ENCODE data around the gene TBX19. TPM values are rescaled to one million over a fixed set of nuclear protein-coding genes. Genes with fewer than 3 reads are reported as not detected.

TBX19 gene
- total RNA-seq, 1 donor from 2014 or later = 3.1 TPM

- H3K27ac Mint-ChIP-seq = no peak overlapping the region
These were observed 80.6 kb downstream of the TBX19 start for GRCh38 chr1:168361252-168361651.

GRCh38 chr1:168362991-168363390, 82.3 kb downstream of the TBX19 start:
- H3K4me1 ChIP-seq = no peaks in the 10 kb centered on the region
- Mint-ChIP-seq H3K36me3 (no peaks in the 10 kb centered on the region), H3K4me1 (no peaks in the 10 kb centered on the region), H3K27me3 (ENCODE audit: insufficient read depth, low read depth) (no peaks in the 10 kb centered on the region), H3K9me3 (no peaks in the 10 kb centered on the region), H3K27ac (no peak overlapping the region), H3K4me3 (no peak overlapping the region)
- H3K9me3 ChIP-seq (ENCODE audit: low read depth) = no peaks in the 10 kb centered on the region
- no peak overlapping the region for H3K9ac ChIP-seq
- no peaks in the 10 kb centered on the region for H3K36me3 ChIP-seq
- H4K20me1 ChIP-seq (ENCODE audit: low read depth) = no peaks in the 10 kb centered on the region
- H3K4me3 ChIP-seq = no peak overlapping the region
- DNase-seq (ENCODE audit: low spot score) = no peak
- no peak overlapping the region for H3K27ac ChIP-seq
- no peaks in the 10 kb centered on the region for H3F3A ChIP-seq (ENCODE audit: low read depth)
- no peak overlapping the region for H2AFZ ChIP-seq (replicated peaks)
- H3K27me3 ChIP-seq = no peaks in the 10 kb centered on the region
- no peak for TF ChIP-seq CTCF (IDR thresholded peaks at IDR 0.05)
- no peak overlapping the region for H3K4me2 ChIP-seq
- H3K79me2 ChIP-seq (ENCODE audit: low read depth) = peaks cover 2% of the 10 kb centered on the region

More at GRCh38 chr1:168361252-168361651, 80.6 kb downstream of the TBX19 start:
- no peak overlapping the region for H3K4me2 ChIP-seq
- Mint-ChIP-seq H3K4me3 (no peak overlapping the region), H3K4me1 (no peaks in the 10 kb centered on the region), H3K27me3 (ENCODE audit: insufficient read depth, low read depth) (no peaks in the 10 kb centered on the region), H3K9me3 (no peaks in the 10 kb centered on the region), H3K36me3 (no peaks in the 10 kb centered on the region)
- no peaks in the 10 kb centered on the region for H3K27me3 ChIP-seq
- H4K20me1 ChIP-seq (ENCODE audit: low read depth) = no peaks in the 10 kb centered on the region
- no peaks in the 10 kb centered on the region for H3K36me3 ChIP-seq
- no peak overlapping the region for H3K9ac ChIP-seq
- no peak overlapping the region for H3K27ac ChIP-seq
- no peak for DNase-seq (ENCODE audit: low spot score)
- H3F3A ChIP-seq (ENCODE audit: low read depth) = no peaks in the 10 kb centered on the region
- TF ChIP-seq EZH2 (IDR thresholded peaks at IDR 0.05) = no peak
- TF ChIP-seq CTCF (IDR thresholded peaks at IDR 0.05) = no peak
- no peak for TF ChIP-seq EZH2phosphoT487 (IDR thresholded peaks at IDR 0.05)
- H3K4me3 ChIP-seq = no peak overlapping the region
- H2AFZ ChIP-seq (replicated peaks) = no peak overlapping the region
- peaks cover 3% of the 10 kb centered on the region for H3K4me1 ChIP-seq
- H3K79me2 ChIP-seq (ENCODE audit: low read depth) = peaks cover 12% of the 10 kb centered on the region
- H3K9me3 ChIP-seq (ENCODE audit: low read depth) = no peaks in the 10 kb centered on the region

Small RNA genes within 50 kb of the gene (small RNA-seq; reads per million reads assigned to genes)
- gene RNU6-1310P = not detected

Other genes with a start within 250 kb of the TBX19 start
- 21.1 and 26.5 TPM in 2 replicates for gene GPR161, start 143.9 kb upstream of the TBX19 start, total RNA-seq (ENCODE audit: low replicate concordance)
- gene TIPRL, start 101.9 kb upstream of the TBX19 start, total RNA-seq (ENCODE audit: low replicate concordance) = 28.1 and 52.9 TPM in 2 replicates
- 25.0 and 30.5 TPM in 2 replicates for gene SFT2D2, start 54.9 kb upstream of the TBX19 start, total RNA-seq (ENCODE audit: low replicate concordance)